ENCODE data around the gene ATP5F1C.

ATP5F1C gene

GRCh38 chr10:7833210-7833609, 45.2 kb downstream of the ATP5F1C start:
- no peak overlapping the region for H3K4me3 ChIP-seq (replicated peaks; ENCODE audit: low read depth, low read length)
- no peak for DNase-seq (ENCODE audit: extremely low read depth, low read depth)
- TF ChIP-seq CTCF (IDR thresholded peaks at IDR 0.05; ENCODE audit: low read depth, low read length, missing control alignments): no peak

- no peak for TF ChIP-seq CTCF (IDR thresholded peaks at IDR 0.05; ENCODE audit: low read depth, low read length, missing control alignments)
- no peak overlapping the region for H3K4me3 ChIP-seq (replicated peaks; ENCODE audit: low read depth, low read length)
- DNase-seq (ENCODE audit: extremely low read depth, low read depth): no peak
Measured at GRCh38 chr10:7834262-7834661, 46.3 kb downstream of the ATP5F1C start.

GRCh38 chr10:7836571-7836970, 48.6 kb downstream of the ATP5F1C start:
- TF ChIP-seq CTCF (IDR thresholded peaks at IDR 0.05; ENCODE audit: low read depth, low read length, missing control alignments): no peak
- no peak for DNase-seq (ENCODE audit: extremely low read depth, low read depth)
- no peak overlapping the region for H3K4me3 ChIP-seq (replicated peaks; ENCODE audit: low read depth, low read length)

- DNase-seq (ENCODE audit: extremely low read depth, low read depth): no peak
- TF ChIP-seq CTCF (IDR thresholded peaks at IDR 0.05; ENCODE audit: low read depth, low read length, missing control alignments): no peak
- no peak overlapping the region for H3K4me3 ChIP-seq (replicated peaks; ENCODE audit: low read depth, low read length)
Measured at GRCh38 chr10:7846591-7846990, 58.6 kb downstream of the ATP5F1C start.

GRCh38 chr10:7853226-7853842, 65.4 kb downstream of the ATP5F1C start:
- DNase-seq (ENCODE audit: extremely low read depth, low read depth): no peak
- TF ChIP-seq CTCF (IDR thresholded peaks at IDR 0.05; ENCODE audit: low read depth, low read length, missing control alignments): no peak
- H3K4me3 ChIP-seq (replicated peaks; ENCODE audit: low read depth, low read length): no peak overlapping the region

- TF ChIP-seq CTCF (IDR thresholded peaks at IDR 0.05; ENCODE audit: low read depth, low read length, missing control alignments): no peak
- DNase-seq (ENCODE audit: extremely low read depth, low read depth): no peak
Measured at GRCh38 chr10:7853890-7854289, 65.9 kb downstream of the ATP5F1C start.

GRCh38 chr10:7855205-7855604, 67.2 kb downstream of the ATP5F1C start:
- no peak for DNase-seq (ENCODE audit: extremely low read depth, low read depth)
- no peak for TF ChIP-seq CTCF (IDR thresholded peaks at IDR 0.05; ENCODE audit: low read depth, low read length, missing control alignments)
- no peak overlapping the region for H3K4me3 ChIP-seq (replicated peaks; ENCODE audit: low read depth, low read length)

More at GRCh38 chr10:7853890-7854289, 65.9 kb downstream of the ATP5F1C start:
- no peak overlapping the region for H3K4me3 ChIP-seq (replicated peaks; ENCODE audit: low read depth, low read length)

Measured in HFF-Myc (cell line).